Heart left ventricle (tissue), 13 donors: ENCODE data around the gene PADI6.

Experiments used
- CTCF ChIP-seq, 12 donors: fragments of 200-600 bp; sonication (generic) in 4 of 12; IDR thresholded peaks; one replicate each; pipeline versions ENCODE4 v1.5.0 to v1.8.0; 2018 to 2022; ENCODE audit warnings: antibody characterized with exemption in 12 of 12, mild to moderate bottlenecking in 5 of 12
- POLR2A ChIP-seq, 2 donors: fragments of 450-650 bp; IDR thresholded peaks; one replicate each; pipeline ENCODE4 v1.6.1; 2017; ENCODE audit warnings: antibody characterized with exemption in 2 of 2, mild to moderate bottlenecking in 2 of 2, moderate library complexity in 2 of 2
- donor health status: ischemic (EF 13 %, LVEDD 7.1; RV severe dilation, severe dysfunction).
- donor health status: DM: no; HTN: yes; CAD: no.
- donor health status: DM: no; HTN: no; CAD: no.
- donor health status: ischemic (EF 25% LVEDD 6.9; RV normal size, moderate dysfunction).
- donor health status: ischemic (EF 25% LVEDD 5.7; RV mildly dilated, moderate dysfunction).
- donor health status: ischemic (EF 35%, LVEDD 5.7; RV mildly dilated, moderate dysfunction).
- donor health status: nonischemic (EF 11% LVEDD 7.7; RV severe dilation, severe dysfunction).
- donor health status: DM: yes; HTN: yes; CAD: no.
- donor health status: PGD.
- donor health status: ischemic (EF 29% LVEDD 5.4; RV normal size, mild dysfunction).
- donor health status: nonischemic (EF 23%, LVEDD 6.1; RV moderate dilation, normal function).

GRCh38 chr1:17434601-17435000 is 62.6 kb downstream of the PADI6 start:
- TF ChIP-seq CTCF (IDR thresholded peaks at IDR 0.05) (no peak), POLR2A (IDR thresholded peaks at IDR 0.05) (no peak)
